Tibial artery (tissue), 4 donors: ENCODE data around the gene RFTN2.

Experiments
- DNase-seq, 2 donors: peaks; one replicate each; pipeline ENCODE4 v3.0.0-alpha.2; 2019
- H3K27ac ChIP-seq, 2 donors: fragments of 200-600 bp; sonication (generic) in 1 of 2; 1 replicate in 1 of 2; 2 replicates in 1 of 2; pipeline ENCODE4 v1.5.1; 2018 to 2019; ENCODE audit warnings: mild to moderate bottlenecking in 1 of 2
- H3K27me3 ChIP-seq, 2 donors: fragments of 200-600 bp; sonication (generic) in 1 of 2; one replicate each; pipeline versions ENCODE4 v1.5.1 to v1.6.0; 2016 to 2019
- H3K36me3 ChIP-seq, 3 donors: fragments of 200-600 bp; sonication (generic) in 2 of 3; one replicate each; pipeline ENCODE4 v1.5.1; 2016 to 2019; ENCODE audit warnings: mild to moderate bottlenecking in 2 of 3
- H3K4me1 ChIP-seq, 4 donors: fragments of 200-600 bp; sonication (generic) in 2 of 4; 1 replicate in 3 of 4; 2 replicates in 1 of 4; pipeline ENCODE4 v1.5.1; 2016 to 2019
- H3K4me3 ChIP-seq, 2 donors: fragments of 200-600 bp; sonication (generic) in 1 of 2; 1 replicate in 1 of 2; 2 replicates in 1 of 2; pipeline ENCODE4 v1.5.1; 2018 to 2019; ENCODE audit warnings: mild to moderate bottlenecking in 2 of 2
- H3K9me3 ChIP-seq, 3 donors: fragments of 200-600 bp; sonication (generic) in 1 of 3; one replicate each; pipeline ENCODE4 v1.5.1; 2016 to 2019
- intact Hi-C: fragments of 100-400 bp; cut with DNase I; formaldehyde crosslinking; loops from one replicate; pipeline ENCODE4 v1.15.0; 2023; ENCODE audit warnings: low total_unique reads
- TF ChIP-seq, protein P1 (sequence below), 2 experiments: fragments of 200-600 bp in 1 of 2; fragments of 450-650 bp in 1 of 2; IDR thresholded peaks; one replicate each; pipeline ENCODE4 v1.5.1; 2017 to 2019; ENCODE audit warnings: antibody characterized with exemption in 2 of 2, mild to moderate bottlenecking in 1 of 2, moderate library complexity in 1 of 2

The RFTN2 gene

DNA sequence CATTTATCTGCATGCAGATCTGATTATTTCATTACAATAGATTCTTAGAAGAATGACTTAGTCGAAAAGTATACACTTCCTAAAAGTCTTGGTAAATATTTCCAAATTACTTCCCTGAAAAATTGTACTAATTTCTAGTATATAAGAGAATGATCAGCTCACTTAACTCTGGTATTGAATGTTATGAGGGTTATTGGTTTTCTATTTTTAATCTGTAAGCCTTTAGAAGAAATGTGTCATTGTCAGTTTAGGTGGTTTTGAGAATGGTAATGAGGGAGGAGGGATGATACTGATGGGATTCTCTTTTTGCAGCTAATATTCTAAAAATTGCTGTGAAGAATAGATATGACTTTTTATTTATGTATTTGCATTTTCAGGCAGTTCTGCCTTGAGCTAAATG, 135.7 kb downstream of the RFTN2 start:
- H3K27me3 ChIP-seq, result no peaks in the 10 kb centered on the region
- peaks cover 36 to 71% (median 42%) of the 10 kb centered on the region in 3 donors for H3K36me3 ChIP-seq
- intact Hi-C loops, result no loop called here
- no peaks in the 10 kb centered on the region for H3K4me1 ChIP-seq
- TF ChIP-seq, protein P1, sequence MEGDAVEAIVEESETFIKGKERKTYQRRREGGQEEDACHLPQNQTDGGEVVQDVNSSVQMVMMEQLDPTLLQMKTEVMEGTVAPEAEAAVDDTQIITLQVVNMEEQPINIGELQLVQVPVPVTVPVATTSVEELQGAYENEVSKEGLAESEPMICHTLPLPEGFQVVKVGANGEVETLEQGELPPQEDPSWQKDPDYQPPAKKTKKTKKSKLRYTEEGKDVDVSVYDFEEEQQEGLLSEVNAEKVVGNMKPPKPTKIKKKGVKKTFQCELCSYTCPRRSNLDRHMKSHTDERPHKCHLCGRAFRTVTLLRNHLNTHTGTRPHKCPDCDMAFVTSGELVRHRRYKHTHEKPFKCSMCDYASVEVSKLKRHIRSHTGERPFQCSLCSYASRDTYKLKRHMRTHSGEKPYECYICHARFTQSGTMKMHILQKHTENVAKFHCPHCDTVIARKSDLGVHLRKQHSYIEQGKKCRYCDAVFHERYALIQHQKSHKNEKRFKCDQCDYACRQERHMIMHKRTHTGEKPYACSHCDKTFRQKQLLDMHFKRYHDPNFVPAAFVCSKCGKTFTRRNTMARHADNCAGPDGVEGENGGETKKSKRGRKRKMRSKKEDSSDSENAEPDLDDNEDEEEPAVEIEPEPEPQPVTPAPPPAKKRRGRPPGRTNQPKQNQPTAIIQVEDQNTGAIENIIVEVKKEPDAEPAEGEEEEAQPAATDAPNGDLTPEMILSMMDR (IDR thresholded peaks at IDR 0.05), result no peak
- no peak overlapping the region for H3K4me3 ChIP-seq
- no peak for DNase-seq
- no peaks in the 10 kb centered on the region for H3K9me3 ChIP-seq
- H3K27ac ChIP-seq, result no peak overlapping the region

DNA sequence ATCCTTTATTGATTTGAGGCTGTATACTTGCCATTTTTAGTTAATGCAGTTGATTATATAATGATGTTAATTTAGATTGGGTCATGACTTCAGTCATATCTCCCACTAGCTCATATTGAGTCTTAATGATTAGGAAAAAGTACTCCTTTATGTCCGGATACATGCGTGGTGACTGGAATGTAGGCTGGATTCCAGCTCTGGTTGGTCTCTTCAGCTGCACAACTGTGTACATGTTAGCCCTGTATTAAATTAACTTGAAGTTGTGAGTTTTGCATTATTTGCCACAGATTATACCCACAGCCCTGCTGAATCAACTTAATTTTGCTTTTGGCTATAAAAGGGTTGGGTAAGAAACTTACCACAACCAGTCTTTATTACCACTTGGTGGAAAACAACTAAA, 137.0 kb downstream of the RFTN2 start:
- Histone ChIP-seq H3K4me1 (no peaks in the 10 kb centered on the region), H3K27me3 (no peaks in the 10 kb centered on the region), H3K9me3 (no peaks in the 10 kb centered on the region), H3K4me3 (no peak overlapping the region), H3K27ac (no peak overlapping the region), H3K36me3 (peaks cover 27 to 57% (median 40%) of the 10 kb centered on the region in 3 donors)
- TF ChIP-seq, protein P1 (IDR thresholded peaks at IDR 0.05), result no peak
- intact Hi-C loops, result no loop called here
- no peak for DNase-seq
